Measurements from ENCODE around the gene CSTPP1. TPM values are rescaled to one million over a fixed set of nuclear protein-coding genes. Genes with fewer than 3 reads are reported as not detected.

The CSTPP1 gene
- total and polyA plus RNA-seq, 2 of the 4 experiments (the other 2 are of a cell fraction) = 22.0 to 35.7 TPM

DNA sequence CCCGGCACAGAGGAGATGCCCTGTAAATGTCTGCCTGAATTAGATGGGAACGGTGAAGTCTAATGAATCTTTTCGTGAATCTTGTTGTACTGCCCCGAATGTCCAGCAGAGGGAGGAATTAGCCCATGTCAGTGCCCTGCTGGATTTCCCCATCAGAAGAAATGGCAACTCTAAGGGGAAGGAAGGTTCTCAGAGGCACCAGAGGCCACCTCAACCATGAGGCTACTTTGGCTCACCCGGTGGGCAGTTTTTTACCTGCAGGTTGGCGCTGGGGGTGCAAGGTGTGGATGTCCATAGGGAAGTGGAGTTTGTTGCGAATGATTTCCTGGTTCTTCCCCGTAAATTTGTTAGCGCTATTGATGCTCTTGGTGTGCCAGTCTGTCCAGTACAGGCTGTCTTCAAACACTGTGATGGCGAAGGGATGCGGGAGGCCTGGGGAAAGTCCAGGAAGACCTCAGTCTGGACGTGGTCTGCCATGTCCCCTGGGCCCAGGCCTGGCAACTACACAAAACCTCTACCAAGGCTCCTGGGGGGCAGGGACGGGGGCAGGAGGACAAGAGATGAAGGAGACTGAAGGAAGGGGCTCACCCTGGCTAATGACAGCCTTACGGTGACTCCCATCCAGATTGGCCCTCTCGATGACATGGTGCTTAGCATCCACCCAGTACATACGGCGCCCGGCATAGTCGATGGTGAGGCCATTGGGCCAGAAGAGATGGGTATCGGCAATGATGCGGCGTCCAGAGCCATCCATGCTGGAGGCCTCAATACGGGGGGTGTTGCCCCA lies 46.7 kb upstream of the CSTPP1 start:
- H4K20me1 ChIP-seq (ENCODE audit: insufficient read depth, low read length) = no peaks in the 10 kb centered on the region
- H3K9me1 ChIP-seq (ENCODE audit: insufficient read depth, low read length) = no peaks in the 10 kb centered on the region
- H2BK20ac ChIP-seq (ENCODE audit: low read depth, low read length) = no peak overlapping the region
- no peaks in the 10 kb centered on the region for H3K79me1 ChIP-seq (ENCODE audit: low read depth in 1 of 2, low read length in 2 of 2)
- no peak overlapping the region for H3K56ac ChIP-seq (ENCODE audit: extremely low read depth, insufficient read depth, low read length)
- H4K8ac ChIP-seq (ENCODE audit: low read depth in 2 of 2, low read length in 2 of 2) = no peak overlapping the region
- in situ Hi-C loops (cut with MboI; ENCODE audit: low sequenced_read_pairs) (loop anchor here (5.0 to 25.0 kb wide), 2 partner anchors 262 to 472 kb away; partner anchors contain the start of gene MYBPC3), dilution Hi-C loops (cut with HindIII; ENCODE audit: low sequenced_read_pairs, unreplicated experiment) (no loop called here), intact Hi-C loops (cut with micrococcal nuclease) (loop anchor here (1.0 kb wide), 3 partner anchors 30 to 271 kb away; no protein-coding TSS in a partner anchor)
- H2AK5ac ChIP-seq (ENCODE audit: low read depth, low read length) = peak overlapping the region; percentile 49; the same call in 1 of the 2 replicates
- peaks cover 7% of the 10 kb centered on the region for H3K36me3 ChIP-seq (ENCODE audit: control insufficient read depth, insufficient read depth, low read length)
- peak overlapping the region; percentile 73 for H2AFZ ChIP-seq (replicated peaks; ENCODE audit: low read length, poor library complexity)
- no peaks in the 10 kb centered on the region for H3K9me3 ChIP-seq (ENCODE audit: control insufficient read depth, insufficient read depth, low read length)
- 67% methylated on average over 10 of the region's 23 CpGs; no CpG with 5 or more reads in 1 of the 2 experiments for WGBS, 2 experiments (ENCODE audit: extremely low coverage in 2 of 2, insufficient read length in 1 of 2)
- H3K4ac ChIP-seq (ENCODE audit: low read depth, low read length) = no peak overlapping the region
- no peak overlapping the region for H3K4me3 ChIP-seq (ENCODE audit: insufficient read depth, low read depth, low read length)
- ATAC-seq (ENCODE audit: low read depth) (peak; percentile 97), DNase-seq (peak; percentile 73)
- peak overlapping the region; percentile 53 for H2AK9ac ChIP-seq (replicated peaks; ENCODE audit: low read depth, low read length, poor library complexity)
- H4K5ac ChIP-seq (ENCODE audit: low read depth, low read length) = no peak overlapping the region
- H3K4me2 ChIP-seq (ENCODE audit: low read depth, low read length) = no peak overlapping the region
- BruUV-seq (replicated peaks) = no TSS peak
- no peak overlapping the region for H2BK120ac ChIP-seq (ENCODE audit: low read depth, low read length)
- no peak overlapping the region for H3K23ac ChIP-seq (ENCODE audit: low read depth, low read length)
- H3K27me3 ChIP-seq (ENCODE audit: control insufficient read depth, insufficient read depth, low read length) = no peaks in the 10 kb centered on the region
- no peak overlapping the region for H3K27ac ChIP-seq (ENCODE audit: insufficient read depth, low read length)
- no peak overlapping the region for H2BK5ac ChIP-seq (ENCODE audit: low read depth, low read length, poor library complexity, severe bottlenecking)
- POLR2A ChIA-PET (ENCODE audit: unreplicated experiment) = no interaction called here
- H4K91ac ChIP-seq (ENCODE audit: insufficient read depth, low read depth, low read length) = no peak overlapping the region
- no peak overlapping the region for H3K18ac ChIP-seq (ENCODE audit: low read depth, low read length)
- CTCF ChIA-PET = no interaction called here
- TF ChIP-seq, protein P1, sequence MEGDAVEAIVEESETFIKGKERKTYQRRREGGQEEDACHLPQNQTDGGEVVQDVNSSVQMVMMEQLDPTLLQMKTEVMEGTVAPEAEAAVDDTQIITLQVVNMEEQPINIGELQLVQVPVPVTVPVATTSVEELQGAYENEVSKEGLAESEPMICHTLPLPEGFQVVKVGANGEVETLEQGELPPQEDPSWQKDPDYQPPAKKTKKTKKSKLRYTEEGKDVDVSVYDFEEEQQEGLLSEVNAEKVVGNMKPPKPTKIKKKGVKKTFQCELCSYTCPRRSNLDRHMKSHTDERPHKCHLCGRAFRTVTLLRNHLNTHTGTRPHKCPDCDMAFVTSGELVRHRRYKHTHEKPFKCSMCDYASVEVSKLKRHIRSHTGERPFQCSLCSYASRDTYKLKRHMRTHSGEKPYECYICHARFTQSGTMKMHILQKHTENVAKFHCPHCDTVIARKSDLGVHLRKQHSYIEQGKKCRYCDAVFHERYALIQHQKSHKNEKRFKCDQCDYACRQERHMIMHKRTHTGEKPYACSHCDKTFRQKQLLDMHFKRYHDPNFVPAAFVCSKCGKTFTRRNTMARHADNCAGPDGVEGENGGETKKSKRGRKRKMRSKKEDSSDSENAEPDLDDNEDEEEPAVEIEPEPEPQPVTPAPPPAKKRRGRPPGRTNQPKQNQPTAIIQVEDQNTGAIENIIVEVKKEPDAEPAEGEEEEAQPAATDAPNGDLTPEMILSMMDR (conservative IDR thresholded peaks at IDR 0.05; ENCODE audit: low read depth, low read length) = peak; percentile 97
- peak; percentile 100 for TF ChIP-seq SMC3 (IDR thresholded peaks at IDR 0.05; ENCODE audit: low read depth, low read length)
- TF ChIP-seq MAFK (IDR thresholded peaks at IDR 0.05; ENCODE audit: low read depth, low read length) = no peak
- peak; percentile 74 for TF ChIP-seq CEBPB (IDR thresholded peaks at IDR 0.05; ENCODE audit: low read depth, low read length)
- no peak for TF ChIP-seq RFX5 (IDR thresholded peaks at IDR 0.05; ENCODE audit: low read depth, low read length)
- TF ChIP-seq POLR2A (IDR thresholded peaks at IDR 0.05; ENCODE audit: low read depth, low read length) = 0 out of 2 replicates have a peak, but pooled peaks have one; percentile 45
- peak; percentile 99 for TF ChIP-seq RAD21 (IDR thresholded peaks at IDR 0.05; ENCODE audit: low read length)
- no peaks in the 10 kb centered on the region; the same call in 1 of the 2 replicates for H3K4me1 ChIP-seq (ENCODE audit: control insufficient read depth, insufficient read depth, low read length)
- H3K14ac ChIP-seq (replicated peaks; ENCODE audit: low read depth, low read length) = no peak overlapping the region
- no peak overlapping the region for H2BK15ac ChIP-seq (ENCODE audit: low read depth, low read length)
- no peak overlapping the region for H3K9ac ChIP-seq (ENCODE audit: low read depth, low read length)
